Measurements from ENCODE around the gene ATG4B. TPM values are rescaled to one million over a fixed set of nuclear protein-coding genes. Genes with fewer than 3 reads are reported as not detected.

ATG4B gene
- total RNA-seq, 3 donors from 2014 or later (not counting 1 experiment from before 2014, with no cell fraction given): 106 to 171 (median 139) TPM

DNA sequence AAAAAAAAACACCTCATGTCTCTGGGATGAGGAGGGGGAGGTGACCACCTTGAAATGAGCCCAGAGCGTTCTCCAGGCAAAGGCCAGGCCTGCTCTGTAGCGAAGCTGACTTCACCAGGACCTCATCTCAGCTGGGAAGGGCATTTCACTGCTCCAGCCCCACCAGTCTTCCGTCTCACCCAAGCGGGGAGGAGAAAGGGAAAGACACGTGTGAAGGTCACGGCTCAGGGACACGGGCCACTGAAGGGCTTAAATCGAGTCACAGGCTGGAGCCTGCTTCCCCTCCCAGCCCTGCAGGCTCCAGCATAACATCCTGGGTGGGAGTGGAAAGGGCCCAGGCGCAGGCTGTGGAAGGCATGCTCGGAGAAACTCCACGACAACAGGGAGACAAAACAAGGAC is 18.7 kb upstream of the ATG4B start:
- Mint-ChIP-seq H3K36me3 (no peaks in the 10 kb centered on the region), H3K9me3 (no peaks in the 10 kb centered on the region), H3K27ac (no peak overlapping the region), H3K4me3 (no peak overlapping the region), H3K27me3 (ENCODE audit: low read depth in 2 of 2) (no peaks in the 10 kb centered on the region), H3K4me1 (peaks cover 15 to 28% of the 10 kb centered on the region in 2 donors)
- Histone ChIP-seq H3K27me3 (ENCODE audit: control insufficient read depth, insufficient read depth, low read length) (no peaks in the 10 kb centered on the region), H3K4me3 (ENCODE audit: low read length) (no peak overlapping the region), H3K4me1 (ENCODE audit: control insufficient read depth, insufficient read depth, low read length) (peaks cover 13% of the 10 kb centered on the region), H3K27ac (ENCODE audit: low read length) (no peak overlapping the region), H3K9me3 (ENCODE audit: control insufficient read depth, insufficient read depth, low read length) (no peaks in the 10 kb centered on the region), H3K36me3 (ENCODE audit: control insufficient read depth, insufficient read depth, low read length) (no peaks in the 10 kb centered on the region)
- WGBS (ENCODE audit: insufficient coverage): 95% methylated on average over 11 of the region's 11 CpGs
- ATAC-seq: no peak
- no peak for DNase-seq
- intact Hi-C loops (cut with micrococcal nuclease): no loop called here
- TF ChIP-seq, protein P1, sequence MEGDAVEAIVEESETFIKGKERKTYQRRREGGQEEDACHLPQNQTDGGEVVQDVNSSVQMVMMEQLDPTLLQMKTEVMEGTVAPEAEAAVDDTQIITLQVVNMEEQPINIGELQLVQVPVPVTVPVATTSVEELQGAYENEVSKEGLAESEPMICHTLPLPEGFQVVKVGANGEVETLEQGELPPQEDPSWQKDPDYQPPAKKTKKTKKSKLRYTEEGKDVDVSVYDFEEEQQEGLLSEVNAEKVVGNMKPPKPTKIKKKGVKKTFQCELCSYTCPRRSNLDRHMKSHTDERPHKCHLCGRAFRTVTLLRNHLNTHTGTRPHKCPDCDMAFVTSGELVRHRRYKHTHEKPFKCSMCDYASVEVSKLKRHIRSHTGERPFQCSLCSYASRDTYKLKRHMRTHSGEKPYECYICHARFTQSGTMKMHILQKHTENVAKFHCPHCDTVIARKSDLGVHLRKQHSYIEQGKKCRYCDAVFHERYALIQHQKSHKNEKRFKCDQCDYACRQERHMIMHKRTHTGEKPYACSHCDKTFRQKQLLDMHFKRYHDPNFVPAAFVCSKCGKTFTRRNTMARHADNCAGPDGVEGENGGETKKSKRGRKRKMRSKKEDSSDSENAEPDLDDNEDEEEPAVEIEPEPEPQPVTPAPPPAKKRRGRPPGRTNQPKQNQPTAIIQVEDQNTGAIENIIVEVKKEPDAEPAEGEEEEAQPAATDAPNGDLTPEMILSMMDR (IDR thresholded peaks at IDR 0.05): no peak

DNA sequence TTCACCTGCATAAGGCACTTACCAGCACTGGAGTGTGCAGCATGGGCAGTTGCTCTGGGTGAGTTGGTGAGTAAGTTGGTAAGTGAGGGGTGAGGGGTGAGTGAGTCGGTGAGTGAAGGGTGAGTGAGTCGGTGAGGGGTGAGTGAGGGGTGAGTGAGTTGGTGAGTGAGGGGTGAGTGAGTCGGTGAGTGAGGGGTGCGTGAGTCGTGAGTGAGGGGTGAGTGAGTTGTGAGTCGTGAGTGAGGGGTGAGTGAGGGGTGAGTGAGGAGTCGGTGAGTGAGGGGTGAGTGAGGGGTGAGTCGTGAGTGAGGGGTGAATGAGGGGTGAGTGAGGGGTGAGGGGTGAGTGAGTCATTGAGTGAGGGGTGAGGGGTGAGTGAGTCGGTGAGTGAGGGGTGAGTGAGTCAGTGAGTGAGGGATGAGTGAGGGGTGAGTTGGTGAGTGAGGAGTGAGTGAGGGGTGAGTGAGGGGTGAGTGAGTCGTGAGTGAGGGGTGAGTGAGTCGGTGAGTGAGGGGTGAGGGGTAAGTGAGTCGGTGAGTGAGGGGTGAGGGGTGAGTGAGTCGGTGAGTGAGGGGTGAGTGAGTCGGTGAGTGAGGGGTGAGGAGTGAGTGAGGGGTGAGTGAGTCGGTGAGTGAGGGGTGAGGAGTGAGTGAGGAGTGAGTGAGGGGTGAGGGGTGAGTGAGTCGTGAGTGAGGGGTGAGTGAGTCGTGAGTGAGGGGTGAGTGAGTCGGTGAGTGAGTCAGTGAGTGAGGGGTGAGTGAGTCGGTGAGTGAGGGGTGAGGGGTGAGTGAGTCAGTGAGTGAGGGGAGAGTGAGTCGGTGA is 17.7 kb upstream of the ATG4B start:
- H3K27ac Mint-ChIP-seq: no peak overlapping the region
- intact Hi-C loops (cut with micrococcal nuclease): no loop called here

GRCh38 chr2:241620419-241620769 is 17.1 kb upstream of the ATG4B start:
- Histone ChIP-seq H3K4me1 (ENCODE audit: control insufficient read depth, insufficient read depth, low read length) (peaks cover 13% of the 10 kb centered on the region), H3K4me3 (ENCODE audit: low read length) (no peak overlapping the region), H3K27ac (ENCODE audit: low read length) (no peak overlapping the region), H3K27me3 (ENCODE audit: control insufficient read depth, insufficient read depth, low read length) (no peaks in the 10 kb centered on the region), H3K9me3 (ENCODE audit: control insufficient read depth, insufficient read depth, low read length) (no peaks in the 10 kb centered on the region), H3K36me3 (ENCODE audit: control insufficient read depth, insufficient read depth, low read length) (no peaks in the 10 kb centered on the region)
- Mint-ChIP-seq H3K4me1 (peaks cover 15 to 28% of the 10 kb centered on the region in 2 donors), H3K4me3 (no peak overlapping the region), H3K36me3 (no peaks in the 10 kb centered on the region), H3K27ac (no peak overlapping the region), H3K9me3 (no peaks in the 10 kb centered on the region), H3K27me3 (ENCODE audit: low read depth in 2 of 2) (no peaks in the 10 kb centered on the region)
- intact Hi-C loops (cut with micrococcal nuclease): no loop called here
- TF ChIP-seq, protein P1 (IDR thresholded peaks at IDR 0.05): no peak
- ATAC-seq (no peak), DNase-seq (no peak)
- 78% methylated on average over 6 of the region's 6 CpGs for WGBS (ENCODE audit: insufficient coverage)

More for the DNA sequence above, 17.7 kb upstream of the ATG4B start:
- TF ChIP-seq, protein P1 (IDR thresholded peaks at IDR 0.05): no peak
- Mint-ChIP-seq H3K9me3 (no peaks in the 10 kb centered on the region), H3K4me3 (no peak overlapping the region), H3K36me3 (no peaks in the 10 kb centered on the region), H3K27me3 (ENCODE audit: low read depth in 2 of 2) (no peaks in the 10 kb centered on the region), H3K4me1 (peaks cover 15 to 28% of the 10 kb centered on the region in 2 donors)
- H3K27ac ChIP-seq (ENCODE audit: low read length): no peak overlapping the region
- ATAC-seq (no peak), DNase-seq (no peak)
- 87% methylated on average over 20 of the region's 20 CpGs for WGBS (ENCODE audit: insufficient coverage)
- no peaks in the 10 kb centered on the region for H3K9me3 ChIP-seq (ENCODE audit: control insufficient read depth, insufficient read depth, low read length)
- H3K4me1 ChIP-seq (ENCODE audit: control insufficient read depth, insufficient read depth, low read length): peaks cover 13% of the 10 kb centered on the region
- no peaks in the 10 kb centered on the region for H3K36me3 ChIP-seq (ENCODE audit: control insufficient read depth, insufficient read depth, low read length)
- no peaks in the 10 kb centered on the region for H3K27me3 ChIP-seq (ENCODE audit: control insufficient read depth, insufficient read depth, low read length)
- H3K4me3 ChIP-seq (ENCODE audit: low read length): no peak overlapping the region

Data from natural killer cell (primary cell).